ENCODE measurements around the gene CASP2. TPM values are rescaled to one million over a fixed set of nuclear protein-coding genes. Genes with fewer than 3 reads are reported as not detected.
A peak's percentile ranks its signal among the peaks of the same experiment; 100 is the strongest.

Gene CASP2
- total and polyA plus RNA-seq, 2 of the 8 experiments (the other 6 are each of a cell fraction or from before 2014, with no cell fraction given) = 23.7 to 35.3 TPM

GRCh38 chr7:143345428-143345900 lies 57.3 kb downstream of the CASP2 start (continued):
- TF ChIP-seq CHD7 (IDR thresholded peaks at IDR 0.05; ENCODE audit: insufficient replicate concordance, low read length) = no peak
- TF ChIP-seq TCF12 (IDR thresholded peaks at IDR 0.05; ENCODE audit: low read depth, low read length) = 0 out of 2 replicates have a peak, but pooled peaks have one; percentile 73
- TF ChIP-seq CEBPB (IDR thresholded peaks at IDR 0.05; ENCODE audit: low read depth, low read length) = no peak
- TF ChIP-seq RAD21 (IDR thresholded peaks at IDR 0.05 in 1 of 2, conservative IDR thresholded peaks at IDR 0.05 in 1 of 2; ENCODE audit: low read depth in 2 of 2, low read length in 2 of 2) = peak; percentile 19 to 47; a peak in 3 of 4 replicates
- peak in 1 of 2 experiments; percentile 67; a peak in 1 of 4 replicates for TF ChIP-seq HDAC2 (IDR thresholded peaks at IDR 0.05; ENCODE audit: borderline replicate concordance in 1 of 2, low read depth in 2 of 2, low read length in 2 of 2)
- TF ChIP-seq MAFK (IDR thresholded peaks at IDR 0.05; ENCODE audit: low read depth, low read length) = no peak
- no peak for TF ChIP-seq CTBP2 (IDR thresholded peaks at IDR 0.05; ENCODE audit: borderline replicate concordance, insufficient read depth, insufficient read length, low read length)
- peak; percentile 70 for TF ChIP-seq KDM4A (IDR thresholded peaks at IDR 0.05; ENCODE audit: low read depth, low read length, severe bottlenecking)

All from H1 (cell line).